HCT116 (cell line): Measurements from ENCODE around the gene THOC6. TPM values are rescaled to one million over a fixed set of nuclear protein-coding genes. Genes with fewer than 3 reads are reported as not detected.

Experiments used
- ATAC-seq: fragments of 200-7000 bp; cut with Tn5 transposase; 2 replicates; pipeline ENCODE4 v1.9.1; 2020; ENCODE audit warnings: mild to moderate bottlenecking, moderate library complexity
- BruUV-seq: library from RNA; stranded (reverse); fragments of 400-500 nt; replicated peaks from 2 replicates; lab custom pipeline; 2021; lab: Mats Ljungman, UMichigan
- CTCF ChIA-PET: fragments of 300-600 bp; sonication (Branson Sonifier 250); formaldehyde crosslinking; loops from one replicate; lab custom pipeline; 2021; ENCODE audit warnings: antibody characterized with exemption; lab: Charles Lee
- POLR2A ChIA-PET: fragments of 300-600, 350-600 bp; sonication (Branson Sonifier 250); formaldehyde crosslinking; loops from one replicate; lab custom pipeline; 2021; ENCODE audit warnings: antibody characterized with exemption; lab: Charles Lee
- RAD21 ChIA-PET, 2 experiments: fragments of 300-600 bp; sonication (Branson Sonifier 250); formaldehyde crosslinking; loops; one replicate each; lab custom pipeline; 2023; ENCODE audit warnings: low total read pairs in 2 of 2; ENCODE audit not compliant: uncharacterized antibody in 2 of 2, unreplicated experiment in 2 of 2, low non-redundant PET in 1 of 2; lab: Charles Lee
- DNase-seq: peaks from one replicate; pipeline ENCODE4 v3.0.0-alpha.2; 2010; ENCODE audit warnings: low read depth, low spot score
- H2AFZ ChIP-seq: fragments of 200-600 bp; shearing (Covaris generic), sonication (generic); 2 replicates; pipeline ENCODE4 v1.6.1; 2017; ENCODE audit warnings: low read depth, mixed run types, mixed read lengths, antibody characterized with exemption, low read length; ENCODE audit not compliant: poor library complexity, severe bottlenecking
- H3K27ac ChIP-seq: 2 replicates; pipeline ENCODE4 v1.5.1; 2012; ENCODE audit warnings: low read depth, low read length
- H3K27me3 ChIP-seq: fragments of 200-600 bp; sonication (generic); 2 replicates; pipeline ENCODE4 v1.6.1; 2016; ENCODE audit warnings: mixed run types, low read length, mixed read lengths; ENCODE audit not compliant: insufficient read depth
- H3K36me3 ChIP-seq, 2 experiments: fragments of 200-500 bp in 1 of 2; fragments of 200-600 bp in 1 of 2; sonication (Bioruptor generic) in 1 of 2; sonication (generic) in 1 of 2; 2 replicates each; pipeline versions ENCODE4 v1.5.1 to v1.6.1; 2014 to 2016; ENCODE audit warnings: low read length in 2 of 2, inconsistent platforms in 1 of 2, mixed read lengths in 1 of 2, mixed run types in 1 of 2; ENCODE audit not compliant: insufficient read depth in 2 of 2, control insufficient read depth in 1 of 2
- H3K4me1 ChIP-seq, 2 experiments: fragments of 200-600 bp in 1 of 2; sonication (generic) in 1 of 2; 2 replicates each; pipeline versions ENCODE4 v1.5.1 to v1.6.1; 2012 to 2017; ENCODE audit warnings: low read length in 2 of 2, inconsistent platforms in 1 of 2, mild to moderate bottlenecking in 1 of 2, mixed read lengths in 1 of 2, mixed run types in 1 of 2, moderate library complexity in 1 of 2; ENCODE audit not compliant: insufficient read depth in 2 of 2, control insufficient read depth in 1 of 2
- H3K4me2 ChIP-seq: fragments of 200-600 bp; sonication (generic); 2 replicates; pipeline ENCODE4 v1.6.1; 2017; ENCODE audit warnings: mixed run types, low read length, mixed read lengths
- H3K4me3 ChIP-seq, 2 experiments: fragments of 200-600 bp in 1 of 2; sonication (generic) in 1 of 2; replicated peaks in 1 of 2; 2 replicates each; pipeline ENCODE4 v1.5.1; 2011 to 2016; ENCODE audit warnings: low read length in 2 of 2, control low read depth in 1 of 2, low read depth in 1 of 2, mild to moderate bottlenecking in 1 of 2, mixed read lengths in 1 of 2, mixed run types in 1 of 2
- H3K79me2 ChIP-seq: fragments of 200-600 bp; sonication (generic); 2 replicates; pipeline ENCODE4 v1.6.1; 2017; ENCODE audit warnings: mild to moderate bottlenecking, mixed run types, low read length, moderate library complexity, mixed read lengths; ENCODE audit not compliant: insufficient read depth
- H3K9ac ChIP-seq: fragments of 200-600 bp; sonication (generic); 2 replicates; pipeline ENCODE4 v1.6.1; 2016; ENCODE audit warnings: low read length, mixed read lengths
- H3K9me2 ChIP-seq: fragments of 200-600 bp; sonication (generic), shearing (Covaris generic); 2 replicates; pipeline ENCODE4 v1.6.1; 2017; ENCODE audit warnings: mixed run types, mild to moderate bottlenecking, moderate library complexity; ENCODE audit not compliant: insufficient read depth
- H3K9me3 ChIP-seq, 2 experiments: fragments of 200-500 bp in 1 of 2; fragments of 200-600 bp in 1 of 2; sonication (Bioruptor generic) in 1 of 2; sonication (generic) in 1 of 2; 2 replicates each; pipeline ENCODE4 v1.6.1; 2014 to 2017; ENCODE audit warnings: low read length in 2 of 2, mixed read lengths in 2 of 2, inconsistent platforms in 1 of 2, low read depth in 1 of 2, mild to moderate bottlenecking in 1 of 2, mixed run types in 1 of 2, moderate library complexity in 1 of 2; ENCODE audit not compliant: control insufficient read depth in 1 of 2, insufficient read depth in 1 of 2
- H4K20me1 ChIP-seq: fragments of 200-600 bp; sonication (generic), shearing (Covaris generic); 2 replicates; pipeline ENCODE4 v1.6.1; 2017; ENCODE audit warnings: mixed run types, mild to moderate bottlenecking, moderate library complexity; ENCODE audit not compliant: insufficient read depth
- EGR1 ChIP-seq: IDR thresholded peaks from 2 replicates; pipeline ENCODE4 v1.6.1; 2012; ENCODE audit warnings: low read depth
- POLR2AphosphoS5 ChIP-seq: IDR thresholded peaks from 2 replicates; pipeline ENCODE4 v1.6.1; 2011; ENCODE audit warnings: mild to moderate bottlenecking, low read depth, low read length, moderate library complexity
- SRF ChIP-seq: IDR thresholded peaks from 2 replicates; pipeline ENCODE4 v1.6.1; 2012; ENCODE audit warnings: low read depth
- ZFX ChIP-seq: fragments of 450-650 bp; IDR thresholded peaks from 2 replicates; pipeline ENCODE4 v1.6.1; 2017
- intact Hi-C: fragments of 100-400 bp; cut with micrococcal nuclease; formaldehyde crosslinking; loops from 2 replicates; pipeline ENCODE4 v1.10.0; 2022
- total RNA-seq: library from RNA; stranded (reverse); gene quantifications from one replicate; pipeline ENCODE4 v1.2.1, GENCODE V29; 2021; ENCODE audit not compliant: unreplicated experiment
- TF ChIP-seq, protein P1 (sequence below), 3 experiments: fragments of 200-600 bp in 1 of 3; sonication (generic) in 1 of 3; IDR thresholded peaks in 2 of 3; conservative IDR thresholded peaks in 1 of 3; 2 replicates each; pipeline ENCODE4 v1.5.1; 2012 to 2017; ENCODE audit warnings: low read depth in 2 of 3, low read length in 2 of 3, antibody characterized with exemption in 1 of 3, borderline replicate concordance in 1 of 3, control low read depth in 1 of 3, mild to moderate bottlenecking in 1 of 3, mixed read lengths in 1 of 3, mixed run types in 1 of 3, moderate library complexity in 1 of 3; ENCODE audit not compliant: insufficient read depth in 1 of 3

THOC6 gene
- total RNA-seq, 1 experiment from 2014 or later, result 62.9 TPM

DNA sequence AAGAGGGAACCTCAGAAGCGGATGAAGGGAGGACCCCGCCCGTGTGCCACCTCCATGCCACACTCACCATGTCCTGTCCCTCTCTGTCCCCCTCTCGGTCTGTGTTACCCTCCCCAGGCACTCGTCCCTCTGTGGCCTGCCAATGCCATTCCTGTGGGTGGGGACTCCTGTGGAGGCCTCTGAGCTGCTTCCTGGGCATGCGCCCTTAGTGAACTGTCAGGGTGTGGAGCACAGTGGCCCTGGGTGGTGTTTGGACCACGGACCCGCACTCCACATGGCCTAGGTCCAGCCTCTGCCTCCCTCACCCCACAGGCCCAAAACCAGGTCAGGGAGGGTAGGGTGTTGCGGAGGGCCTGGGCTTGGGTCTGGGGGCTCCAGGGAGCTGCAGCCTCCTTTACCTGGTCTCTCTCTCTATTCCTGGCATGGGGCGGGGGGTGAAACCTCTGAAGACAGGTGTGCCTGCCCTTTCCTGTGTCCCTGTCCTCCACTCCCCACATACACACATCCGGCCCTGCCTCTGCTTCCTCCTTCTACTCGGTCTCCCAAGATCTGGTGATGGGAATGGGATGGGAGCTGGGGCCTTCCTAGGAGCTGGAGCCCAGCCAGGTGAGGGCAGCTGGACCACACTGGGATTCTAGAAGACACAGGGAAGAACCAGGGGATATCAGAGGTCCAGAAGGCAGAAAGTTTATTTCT is 32.1 kb upstream of the THOC6 start:
- Histone ChIP-seq H2AFZ (no peak overlapping the region), H3K4me2 (peak overlapping the region; percentile 32), H3K9me2 (no peaks in the 10 kb centered on the region), H3K9me3 (no peaks in the 10 kb centered on the region), H3K79me2 (no peaks in the 10 kb centered on the region), H3K27ac (no peak overlapping the region), H3K9ac (no peak overlapping the region), H3K4me1 (peaks cover 11 to 28% of the 10 kb centered on the region in 2 experiments), H3K4me3 (no peak overlapping the region), H4K20me1 (no peaks in the 10 kb centered on the region), H3K36me3 (no peaks in the 10 kb centered on the region), H3K27me3 (no peaks in the 10 kb centered on the region)
- no TSS peak for BruUV-seq
- intact Hi-C loops, result no loop called here
- ChIA-PET RAD21 (no interaction called here), CTCF (interaction anchor here (0.8 kb wide), 1 partner anchor 9 kb away, joined by 3 read pairs; no protein-coding TSS in a partner anchor), POLR2A (interaction anchor here (0.6 kb wide), 1 partner anchor 28 kb away, joined by 3 read pairs; no protein-coding TSS in a partner anchor)
- DNase-seq, result no peak
- no peak for ATAC-seq
- TF ChIP-seq ZFX, result no peak

DNA sequence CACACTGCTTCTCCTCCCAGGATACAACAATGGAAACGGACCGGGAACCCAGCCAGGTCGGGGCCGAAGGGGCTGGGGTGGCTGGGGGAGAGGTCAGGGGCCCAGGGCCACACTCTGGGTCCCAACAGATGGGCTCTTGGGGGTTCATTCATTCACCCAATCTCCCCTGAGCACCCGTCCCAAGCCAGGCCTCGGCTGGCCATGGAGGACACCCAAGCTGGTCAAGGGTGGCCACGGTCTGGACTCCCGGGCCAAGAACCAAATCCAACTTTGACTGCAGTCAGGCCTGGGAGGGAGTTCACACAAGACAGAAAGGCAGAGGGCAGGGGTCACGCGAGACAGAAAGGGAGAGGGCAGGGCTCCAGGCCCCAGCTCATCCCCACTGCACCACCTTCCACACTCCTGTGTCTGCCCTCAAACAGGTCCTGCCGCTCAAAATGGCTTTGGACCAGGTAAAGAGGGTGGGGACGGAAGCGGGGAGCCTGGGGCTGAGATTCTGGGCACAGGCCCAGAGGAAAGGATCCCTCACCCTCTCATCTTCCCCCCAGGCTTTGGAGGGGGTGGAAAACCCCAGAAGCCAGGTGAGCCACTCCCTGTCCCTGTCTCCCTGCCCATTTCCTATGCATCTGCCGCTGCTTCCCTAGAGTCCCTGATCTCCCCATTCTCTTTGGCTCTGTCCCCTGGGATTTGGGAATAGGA is 31.3 kb upstream of the THOC6 start:
- H3K36me3 ChIP-seq, result no peaks in the 10 kb centered on the region
- no peaks in the 10 kb centered on the region for H3K9me2 ChIP-seq
- ATAC-seq, result no peak
- no peaks in the 10 kb centered on the region for H3K9me3 ChIP-seq
- no peak overlapping the region for H3K27ac ChIP-seq
- no peaks in the 10 kb centered on the region for H3K27me3 ChIP-seq
- DNase-seq, result no peak
- no peaks in the 10 kb centered on the region for H4K20me1 ChIP-seq
- no TSS peak for BruUV-seq
- H3K4me1 ChIP-seq, result peaks cover 11 to 28% of the 10 kb centered on the region in 2 experiments
- no peak overlapping the region for H3K4me2 ChIP-seq
- no peak overlapping the region for H3K4me3 ChIP-seq
- POLR2A ChIA-PET, result no interaction called here
- H3K79me2 ChIP-seq, result no peaks in the 10 kb centered on the region
- TF ChIP-seq, protein P1, sequence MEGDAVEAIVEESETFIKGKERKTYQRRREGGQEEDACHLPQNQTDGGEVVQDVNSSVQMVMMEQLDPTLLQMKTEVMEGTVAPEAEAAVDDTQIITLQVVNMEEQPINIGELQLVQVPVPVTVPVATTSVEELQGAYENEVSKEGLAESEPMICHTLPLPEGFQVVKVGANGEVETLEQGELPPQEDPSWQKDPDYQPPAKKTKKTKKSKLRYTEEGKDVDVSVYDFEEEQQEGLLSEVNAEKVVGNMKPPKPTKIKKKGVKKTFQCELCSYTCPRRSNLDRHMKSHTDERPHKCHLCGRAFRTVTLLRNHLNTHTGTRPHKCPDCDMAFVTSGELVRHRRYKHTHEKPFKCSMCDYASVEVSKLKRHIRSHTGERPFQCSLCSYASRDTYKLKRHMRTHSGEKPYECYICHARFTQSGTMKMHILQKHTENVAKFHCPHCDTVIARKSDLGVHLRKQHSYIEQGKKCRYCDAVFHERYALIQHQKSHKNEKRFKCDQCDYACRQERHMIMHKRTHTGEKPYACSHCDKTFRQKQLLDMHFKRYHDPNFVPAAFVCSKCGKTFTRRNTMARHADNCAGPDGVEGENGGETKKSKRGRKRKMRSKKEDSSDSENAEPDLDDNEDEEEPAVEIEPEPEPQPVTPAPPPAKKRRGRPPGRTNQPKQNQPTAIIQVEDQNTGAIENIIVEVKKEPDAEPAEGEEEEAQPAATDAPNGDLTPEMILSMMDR (IDR thresholded peaks at IDR 0.05 in 2 of 3, conservative IDR thresholded peaks at IDR 0.05 in 1 of 3; ENCODE audit: borderline replicate concordance in 1 of 3, insufficient read depth in 1 of 3, low read depth in 2 of 3, low read length in 2 of 3), result no peak
- TF ChIP-seq SRF (no peak), EGR1 (no peak), POLR2AphosphoS5 (no peak)
- CTCF ChIA-PET, result no interaction called here
- RAD21 ChIA-PET, result no interaction called here
- intact Hi-C loops, result no loop called here
- no peak overlapping the region for H3K9ac ChIP-seq
- H2AFZ ChIP-seq, result no peak overlapping the region
